ENCODE results near the gene IFIT3.

DNA sequence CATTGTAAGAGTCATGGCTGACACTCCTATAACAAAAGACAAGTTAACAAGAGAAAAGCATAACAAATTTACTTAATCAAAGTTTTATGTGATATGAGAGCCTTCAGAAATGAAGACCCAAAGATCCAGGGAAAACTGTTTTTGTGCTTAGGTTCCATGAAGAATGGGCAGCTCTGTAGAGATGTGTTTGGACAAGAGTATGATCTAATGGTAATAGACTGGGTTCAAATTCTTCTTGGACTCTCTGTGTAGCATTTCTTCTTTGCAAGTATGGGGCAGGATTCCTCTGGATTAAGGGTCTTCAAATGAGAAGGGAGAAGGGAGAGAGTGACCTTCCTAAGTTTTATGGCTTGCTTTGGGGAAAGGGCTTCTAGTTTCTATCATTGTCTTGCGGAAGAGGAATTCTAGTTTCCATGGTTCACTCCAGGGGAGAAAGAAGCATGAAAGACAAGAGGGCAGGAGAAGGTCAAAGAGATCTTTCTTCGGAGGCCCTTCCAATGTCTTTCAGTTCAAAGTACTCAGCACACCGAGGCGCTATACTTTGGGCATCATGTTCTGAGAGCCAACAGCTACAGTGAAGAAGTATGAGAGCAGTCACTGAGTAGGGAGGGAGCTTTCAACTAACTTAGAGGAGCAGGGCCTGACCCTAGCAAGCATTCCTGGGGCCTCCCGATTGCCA is 15.4 kb downstream of the IFIT3 start:
- TF ChIP-seq SIN3A (IDR thresholded peaks at IDR 0.05; ENCODE audit: borderline replicate concordance, low read depth, low read length): no peak
- TF ChIP-seq, protein P1, sequence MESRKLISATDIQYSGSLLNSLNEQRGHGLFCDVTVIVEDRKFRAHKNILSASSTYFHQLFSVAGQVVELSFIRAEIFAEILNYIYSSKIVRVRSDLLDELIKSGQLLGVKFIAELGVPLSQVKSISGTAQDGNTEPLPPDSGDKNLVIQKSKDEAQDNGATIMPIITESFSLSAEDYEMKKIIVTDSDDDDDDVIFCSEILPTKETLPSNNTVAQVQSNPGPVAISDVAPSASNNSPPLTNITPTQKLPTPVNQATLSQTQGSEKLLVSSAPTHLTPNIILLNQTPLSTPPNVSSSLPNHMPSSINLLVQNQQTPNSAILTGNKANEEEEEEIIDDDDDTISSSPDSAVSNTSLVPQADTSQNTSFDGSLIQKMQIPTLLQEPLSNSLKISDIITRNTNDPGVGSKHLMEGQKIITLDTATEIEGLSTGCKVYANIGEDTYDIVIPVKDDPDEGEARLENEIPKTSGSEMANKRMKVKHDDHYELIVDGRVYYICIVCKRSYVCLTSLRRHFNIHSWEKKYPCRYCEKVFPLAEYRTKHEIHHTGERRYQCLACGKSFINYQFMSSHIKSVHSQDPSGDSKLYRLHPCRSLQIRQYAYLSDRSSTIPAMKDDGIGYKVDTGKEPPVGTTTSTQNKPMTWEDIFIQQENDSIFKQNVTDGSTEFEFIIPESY (IDR thresholded peaks at IDR 0.05; ENCODE audit: borderline replicate concordance, low read depth): no peak
- TF ChIP-seq, protein P2, sequence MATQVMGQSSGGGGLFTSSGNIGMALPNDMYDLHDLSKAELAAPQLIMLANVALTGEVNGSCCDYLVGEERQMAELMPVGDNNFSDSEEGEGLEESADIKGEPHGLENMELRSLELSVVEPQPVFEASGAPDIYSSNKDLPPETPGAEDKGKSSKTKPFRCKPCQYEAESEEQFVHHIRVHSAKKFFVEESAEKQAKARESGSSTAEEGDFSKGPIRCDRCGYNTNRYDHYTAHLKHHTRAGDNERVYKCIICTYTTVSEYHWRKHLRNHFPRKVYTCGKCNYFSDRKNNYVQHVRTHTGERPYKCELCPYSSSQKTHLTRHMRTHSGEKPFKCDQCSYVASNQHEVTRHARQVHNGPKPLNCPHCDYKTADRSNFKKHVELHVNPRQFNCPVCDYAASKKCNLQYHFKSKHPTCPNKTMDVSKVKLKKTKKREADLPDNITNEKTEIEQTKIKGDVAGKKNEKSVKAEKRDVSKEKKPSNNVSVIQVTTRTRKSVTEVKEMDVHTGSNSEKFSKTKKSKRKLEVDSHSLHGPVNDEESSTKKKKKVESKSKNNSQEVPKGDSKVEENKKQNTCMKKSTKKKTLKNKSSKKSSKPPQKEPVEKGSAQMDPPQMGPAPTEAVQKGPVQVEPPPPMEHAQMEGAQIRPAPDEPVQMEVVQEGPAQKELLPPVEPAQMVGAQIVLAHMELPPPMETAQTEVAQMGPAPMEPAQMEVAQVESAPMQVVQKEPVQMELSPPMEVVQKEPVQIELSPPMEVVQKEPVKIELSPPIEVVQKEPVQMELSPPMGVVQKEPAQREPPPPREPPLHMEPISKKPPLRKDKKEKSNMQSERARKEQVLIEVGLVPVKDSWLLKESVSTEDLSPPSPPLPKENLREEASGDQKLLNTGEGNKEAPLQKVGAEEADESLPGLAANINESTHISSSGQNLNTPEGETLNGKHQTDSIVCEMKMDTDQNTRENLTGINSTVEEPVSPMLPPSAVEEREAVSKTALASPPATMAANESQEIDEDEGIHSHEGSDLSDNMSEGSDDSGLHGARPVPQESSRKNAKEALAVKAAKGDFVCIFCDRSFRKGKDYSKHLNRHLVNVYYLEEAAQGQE (IDR thresholded peaks at IDR 0.05; ENCODE audit: low read depth, low read length): no peak
- no peak for TF ChIP-seq POLR2AphosphoS5 (IDR thresholded peaks at IDR 0.05; ENCODE audit: low read depth, low read length)
- TF ChIP-seq GABPA (IDR thresholded peaks at IDR 0.05; ENCODE audit: low read depth): no peak
- TF ChIP-seq MXI1 (IDR thresholded peaks at IDR 0.05; ENCODE audit: low read depth, low read length): no peak
- no peak for TF ChIP-seq EP300 (IDR thresholded peaks at IDR 0.05; ENCODE audit: borderline replicate concordance in 1 of 2, low read depth in 1 of 2, low read length in 1 of 2)
- TF ChIP-seq EZH2phosphoT487 (IDR thresholded peaks at IDR 0.05; ENCODE audit: borderline replicate concordance, low read depth): no peak
- TF ChIP-seq, protein P3, sequence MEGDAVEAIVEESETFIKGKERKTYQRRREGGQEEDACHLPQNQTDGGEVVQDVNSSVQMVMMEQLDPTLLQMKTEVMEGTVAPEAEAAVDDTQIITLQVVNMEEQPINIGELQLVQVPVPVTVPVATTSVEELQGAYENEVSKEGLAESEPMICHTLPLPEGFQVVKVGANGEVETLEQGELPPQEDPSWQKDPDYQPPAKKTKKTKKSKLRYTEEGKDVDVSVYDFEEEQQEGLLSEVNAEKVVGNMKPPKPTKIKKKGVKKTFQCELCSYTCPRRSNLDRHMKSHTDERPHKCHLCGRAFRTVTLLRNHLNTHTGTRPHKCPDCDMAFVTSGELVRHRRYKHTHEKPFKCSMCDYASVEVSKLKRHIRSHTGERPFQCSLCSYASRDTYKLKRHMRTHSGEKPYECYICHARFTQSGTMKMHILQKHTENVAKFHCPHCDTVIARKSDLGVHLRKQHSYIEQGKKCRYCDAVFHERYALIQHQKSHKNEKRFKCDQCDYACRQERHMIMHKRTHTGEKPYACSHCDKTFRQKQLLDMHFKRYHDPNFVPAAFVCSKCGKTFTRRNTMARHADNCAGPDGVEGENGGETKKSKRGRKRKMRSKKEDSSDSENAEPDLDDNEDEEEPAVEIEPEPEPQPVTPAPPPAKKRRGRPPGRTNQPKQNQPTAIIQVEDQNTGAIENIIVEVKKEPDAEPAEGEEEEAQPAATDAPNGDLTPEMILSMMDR (IDR thresholded peaks at IDR 0.05): no peak
- TF ChIP-seq RCOR1 (IDR thresholded peaks at IDR 0.05; ENCODE audit: low read length): no peak
- no peak for TF ChIP-seq FOXJ3 (CRISPR knock-in tag; IDR thresholded peaks at IDR 0.05)

Measured in SK-N-SH (cell line).